Fibroblast of villous mesenchyme (primary cell): ENCODE measurements around the gene SEMA7A. TPM values are rescaled to one million over a fixed set of nuclear protein-coding genes. Genes with fewer than 3 reads are reported as not detected.

Experiments used
- DNase-seq: peaks from one replicate; pipeline ENCODE4 v3.0.0-alpha.2; 2010; ENCODE audit warnings: low read depth
- H3K4me3 ChIP-seq: 2 replicates; pipeline ENCODE4 v1.5.1; 2011; ENCODE audit warnings: low read depth, mild to moderate bottlenecking, low read length
- total RNA-seq: library from RNA; depleted of rRNA; stranded (reverse); fragments of >200 nt; gene quantifications from 2 replicates; pipeline ENCODE4 v1.2.3, GENCODE V29; 2012
- TF ChIP-seq, protein P1 (sequence below): IDR thresholded peaks from 2 replicates; pipeline ENCODE4 v1.5.1; 2012; ENCODE audit warnings: low read depth, mild to moderate bottlenecking, low read length; ENCODE audit not compliant: insufficient read depth

SEMA7A gene
- total RNA-seq, 1 donor, result 24.6 TPM

DNA sequence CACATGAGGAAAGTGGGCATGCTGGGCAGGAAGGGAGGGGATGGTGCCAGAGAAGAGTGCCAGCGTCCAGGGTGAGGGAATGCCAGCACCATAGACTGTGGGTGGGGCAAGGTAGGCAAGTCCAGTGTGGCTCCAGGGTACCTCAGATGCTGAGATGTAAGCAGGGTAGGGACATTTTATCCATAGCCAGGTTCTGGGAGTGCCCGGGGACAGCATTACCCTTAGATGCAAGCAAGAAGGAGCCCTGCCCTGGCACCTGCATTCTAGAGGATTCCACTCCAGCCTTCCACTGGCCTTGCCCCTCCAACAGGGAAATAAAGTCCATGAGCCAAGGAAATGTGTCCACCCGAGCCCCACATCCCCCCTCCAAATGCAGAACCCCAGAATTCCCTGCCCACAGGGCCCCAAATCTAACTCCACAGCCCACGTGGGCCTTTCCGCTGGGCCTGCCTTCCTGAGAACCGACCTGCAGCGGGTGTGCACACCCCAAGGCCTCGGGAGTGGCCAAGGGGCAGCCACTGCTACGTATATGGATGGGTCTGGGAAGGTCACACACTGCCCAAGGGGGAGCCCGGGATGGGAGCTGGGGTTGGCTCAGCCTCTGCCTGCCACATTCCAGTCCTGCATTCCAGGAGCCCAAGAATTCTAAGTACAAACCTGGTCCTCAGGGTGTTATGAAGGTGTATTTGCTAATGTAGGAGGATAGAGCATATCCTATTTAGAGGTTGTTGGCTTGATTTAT lies 46.0 kb downstream of the SEMA7A start:
- DNase-seq, result no peak
- no peak overlapping the region for H3K4me3 ChIP-seq
- TF ChIP-seq, protein P1, sequence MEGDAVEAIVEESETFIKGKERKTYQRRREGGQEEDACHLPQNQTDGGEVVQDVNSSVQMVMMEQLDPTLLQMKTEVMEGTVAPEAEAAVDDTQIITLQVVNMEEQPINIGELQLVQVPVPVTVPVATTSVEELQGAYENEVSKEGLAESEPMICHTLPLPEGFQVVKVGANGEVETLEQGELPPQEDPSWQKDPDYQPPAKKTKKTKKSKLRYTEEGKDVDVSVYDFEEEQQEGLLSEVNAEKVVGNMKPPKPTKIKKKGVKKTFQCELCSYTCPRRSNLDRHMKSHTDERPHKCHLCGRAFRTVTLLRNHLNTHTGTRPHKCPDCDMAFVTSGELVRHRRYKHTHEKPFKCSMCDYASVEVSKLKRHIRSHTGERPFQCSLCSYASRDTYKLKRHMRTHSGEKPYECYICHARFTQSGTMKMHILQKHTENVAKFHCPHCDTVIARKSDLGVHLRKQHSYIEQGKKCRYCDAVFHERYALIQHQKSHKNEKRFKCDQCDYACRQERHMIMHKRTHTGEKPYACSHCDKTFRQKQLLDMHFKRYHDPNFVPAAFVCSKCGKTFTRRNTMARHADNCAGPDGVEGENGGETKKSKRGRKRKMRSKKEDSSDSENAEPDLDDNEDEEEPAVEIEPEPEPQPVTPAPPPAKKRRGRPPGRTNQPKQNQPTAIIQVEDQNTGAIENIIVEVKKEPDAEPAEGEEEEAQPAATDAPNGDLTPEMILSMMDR, result no peak

DNA sequence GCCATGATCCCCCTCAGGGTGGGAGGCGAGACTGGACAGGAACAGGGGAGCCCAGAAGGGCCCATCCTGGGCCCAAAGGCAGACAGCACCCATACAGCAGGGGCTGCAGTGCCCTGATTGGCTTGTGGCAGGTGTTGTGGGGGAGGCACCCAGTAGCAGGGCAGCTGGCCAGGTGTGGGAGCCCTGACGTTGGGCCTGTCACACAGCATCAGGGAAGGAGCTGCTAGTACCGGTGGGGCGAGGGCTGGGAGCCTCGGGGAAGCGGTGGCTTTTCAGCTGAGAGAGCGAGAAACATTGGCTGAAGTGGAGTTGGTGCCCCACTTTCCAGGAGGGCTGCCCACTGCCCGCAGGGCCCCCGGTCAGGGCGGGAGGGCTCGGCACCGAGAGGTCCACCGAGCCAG lies 46.6 kb downstream of the SEMA7A start:
- no peak overlapping the region for H3K4me3 ChIP-seq
- DNase-seq, result no peak
- TF ChIP-seq, protein P1, result no peak

- TF ChIP-seq, protein P1, result no peak
- H3K4me3 ChIP-seq, result no peak overlapping the region
- DNase-seq, result no peak
Measured at GRCh38 chr15:74386496-74387140, 47.1 kb downstream of the SEMA7A start.

- no peak for DNase-seq
- no peak overlapping the region for H3K4me3 ChIP-seq
- TF ChIP-seq, protein P1, result no peak
Measured at GRCh38 chr15:74385733-74386132, 48.0 kb downstream of the SEMA7A start.

DNA sequence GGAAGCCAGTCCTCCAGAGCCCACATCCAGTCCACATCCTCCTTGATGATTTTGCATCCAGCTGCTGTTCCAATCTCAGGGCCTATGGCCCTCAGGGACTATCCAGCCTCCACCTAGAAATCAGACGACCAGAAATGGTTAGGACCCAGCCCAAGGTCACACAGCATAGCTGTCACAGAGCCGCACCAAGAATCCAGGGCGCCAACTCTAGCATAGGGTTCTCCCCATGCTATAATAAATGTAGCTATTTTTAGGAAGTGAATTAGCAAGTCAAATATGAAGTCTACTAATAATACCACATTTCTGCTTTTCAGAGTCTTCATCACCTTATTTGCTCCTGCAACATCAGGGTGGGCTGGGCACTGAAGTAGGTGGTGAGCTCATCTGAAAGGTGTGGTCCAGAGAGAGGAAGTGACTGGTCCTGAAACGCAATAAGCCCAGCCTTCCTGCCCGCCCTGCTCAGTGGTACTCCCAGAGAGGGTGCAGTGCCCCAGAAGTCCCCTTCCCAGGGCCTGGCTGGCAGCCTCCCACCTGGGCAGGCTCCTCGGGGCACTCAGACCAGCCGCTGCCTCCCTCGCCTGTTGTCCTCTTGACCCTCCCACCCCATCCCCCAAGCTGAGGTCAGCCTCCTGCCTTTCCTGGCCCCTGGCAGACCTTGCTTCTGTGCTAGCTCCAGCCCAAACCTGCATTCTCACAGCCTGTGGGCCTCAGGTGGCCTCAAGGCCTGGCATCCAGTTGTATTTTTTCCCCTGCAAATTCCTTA lies 48.7 kb downstream of the SEMA7A start:
- TF ChIP-seq, protein P1, result no peak
- no peak overlapping the region for H3K4me3 ChIP-seq
- DNase-seq, result no peak

DNA sequence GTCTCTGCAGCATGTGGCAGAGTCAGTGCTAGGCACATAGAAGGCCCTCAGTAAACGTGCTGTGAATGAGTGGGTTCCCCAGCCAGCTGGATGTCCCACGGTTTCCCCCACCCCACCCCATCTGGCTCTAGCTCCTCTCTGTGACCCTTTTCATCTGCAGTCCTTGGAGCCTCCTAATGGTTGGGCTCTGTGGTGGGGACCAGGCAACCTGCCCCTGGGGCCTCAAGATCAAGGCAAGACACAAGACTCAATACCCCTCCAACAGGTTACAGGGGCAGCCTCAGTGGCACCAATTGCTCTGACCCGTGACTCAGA lies 49.2 kb downstream of the SEMA7A start:
- no peak overlapping the region for H3K4me3 ChIP-seq
- TF ChIP-seq, protein P1, result no peak
- no peak for DNase-seq
